HepG2 (cell line): ENCODE data around the gene KRTAP12-4. TPM values are rescaled to one million over a fixed set of nuclear protein-coding genes. Genes with fewer than 3 reads are reported as not detected.

Source experiments
- KDM3A ChIP-seq: IDR thresholded peaks from 2 replicates; pipeline ENCODE4 v1.6.1; 2018; ENCODE audit warnings: low read depth, missing compliant biosample characterization
- ZFP91 ChIP-seq: sonication (generic); formaldehyde crosslinking; IDR thresholded peaks from 2 replicates; pipeline ENCODE4 v1.9.0; 2022; ENCODE audit warnings: missing genetic modification reagents, mild to moderate bottlenecking, borderline replicate concordance
- ZNF234 ChIP-seq: sonication (generic); formaldehyde crosslinking; conservative IDR thresholded peaks from 2 replicates; pipeline ENCODE4 v1.5.1; 2020; ENCODE audit warnings: mild to moderate bottlenecking, missing genetic modification reagents
- ZNF276 ChIP-seq: sonication (generic); formaldehyde crosslinking; IDR thresholded peaks from 2 replicates; pipeline ENCODE4 v1.4.0; 2020; ENCODE audit warnings: mild to moderate bottlenecking, low read depth, missing genetic modification reagents
- polyA plus RNA-seq, 8 experiments: library from polyadenylated mRNA; depleted of rRNA in 3 of 8; stranded (reverse) in 7 of 8; unstranded in 1 of 8; fragments of >200 nt; fragmentation: Illumina TruSeq in 4 of 8; extraction: Trizol in 4 of 8; gene quantifications; 2 replicates each; pipeline versions ENCODE4 v1.2.1 to v1.2.3, GENCODE V29; 2011 to 2016; ENCODE audit warnings: low read depth in 4 of 8, missing spikeins in 1 of 8, mixed read lengths in 1 of 8; ENCODE audit not compliant: insufficient read depth in 1 of 8
- total RNA-seq, 5 experiments: library from RNA; depleted of rRNA; stranded (reverse); fragments of >200 nt; fragmentation: Illumina TruSeq; extraction: Trizol; gene quantifications; 2 replicates each; pipeline ENCODE4 v1.2.3, GENCODE V29; 2016; ENCODE audit warnings: low read depth in 1 of 5
- TF ChIP-seq, protein P1 (sequence below): sonication (generic); formaldehyde crosslinking; IDR thresholded peaks from 2 replicates; pipeline ENCODE4 v1.4.0; 2020; ENCODE audit warnings: missing genetic modification reagents

The KRTAP12-4 gene
- total and polyA plus RNA-seq, 2 of the 13 experiments (the other 11 are each of a cell fraction or from before 2014, with no cell fraction given) = not detected

- 0 out of 2 replicates have a peak, but pooled peaks have one; percentile 57 for TF ChIP-seq ZNF276 (CRISPR knock-in tag)
- TF ChIP-seq, protein P1, sequence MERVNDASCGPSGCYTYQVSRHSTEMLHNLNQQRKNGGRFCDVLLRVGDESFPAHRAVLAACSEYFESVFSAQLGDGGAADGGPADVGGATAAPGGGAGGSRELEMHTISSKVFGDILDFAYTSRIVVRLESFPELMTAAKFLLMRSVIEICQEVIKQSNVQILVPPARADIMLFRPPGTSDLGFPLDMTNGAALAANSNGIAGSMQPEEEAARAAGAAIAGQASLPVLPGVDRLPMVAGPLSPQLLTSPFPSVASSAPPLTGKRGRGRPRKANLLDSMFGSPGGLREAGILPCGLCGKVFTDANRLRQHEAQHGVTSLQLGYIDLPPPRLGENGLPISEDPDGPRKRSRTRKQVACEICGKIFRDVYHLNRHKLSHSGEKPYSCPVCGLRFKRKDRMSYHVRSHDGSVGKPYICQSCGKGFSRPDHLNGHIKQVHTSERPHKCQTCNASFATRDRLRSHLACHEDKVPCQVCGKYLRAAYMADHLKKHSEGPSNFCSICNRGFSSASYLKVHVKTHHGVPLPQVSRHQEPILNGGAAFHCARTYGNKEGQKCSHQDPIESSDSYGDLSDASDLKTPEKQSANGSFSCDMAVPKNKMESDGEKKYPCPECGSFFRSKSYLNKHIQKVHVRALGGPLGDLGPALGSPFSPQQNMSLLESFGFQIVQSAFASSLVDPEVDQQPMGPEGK (CRISPR knock-in tag) = peak; percentile 43; the same call in 1 of the 2 replicates
- no peak for TF ChIP-seq ZNF234 (CRISPR knock-in tag)
- TF ChIP-seq ZFP91 (CRISPR knock-in tag) = no peak
- TF ChIP-seq KDM3A (CRISPR knock-in tag) = peak; percentile 53; the same call in 1 of the 2 replicates
These were observed 45.9 kb upstream of the KRTAP12-4 start (continued) for GRCh38 chr21:44700101-44701022.
